ENCODE results near the gene ZNF264. TPM values are rescaled to one million over a fixed set of nuclear protein-coding genes. Genes with fewer than 3 reads are reported as not detected.

The ZNF264 gene
- total and polyA plus RNA-seq, 2 of the 8 experiments (the other 6 are each of a cell fraction or from before 2014, with no cell fraction given) = 3.6 to 20.0 TPM

DNA sequence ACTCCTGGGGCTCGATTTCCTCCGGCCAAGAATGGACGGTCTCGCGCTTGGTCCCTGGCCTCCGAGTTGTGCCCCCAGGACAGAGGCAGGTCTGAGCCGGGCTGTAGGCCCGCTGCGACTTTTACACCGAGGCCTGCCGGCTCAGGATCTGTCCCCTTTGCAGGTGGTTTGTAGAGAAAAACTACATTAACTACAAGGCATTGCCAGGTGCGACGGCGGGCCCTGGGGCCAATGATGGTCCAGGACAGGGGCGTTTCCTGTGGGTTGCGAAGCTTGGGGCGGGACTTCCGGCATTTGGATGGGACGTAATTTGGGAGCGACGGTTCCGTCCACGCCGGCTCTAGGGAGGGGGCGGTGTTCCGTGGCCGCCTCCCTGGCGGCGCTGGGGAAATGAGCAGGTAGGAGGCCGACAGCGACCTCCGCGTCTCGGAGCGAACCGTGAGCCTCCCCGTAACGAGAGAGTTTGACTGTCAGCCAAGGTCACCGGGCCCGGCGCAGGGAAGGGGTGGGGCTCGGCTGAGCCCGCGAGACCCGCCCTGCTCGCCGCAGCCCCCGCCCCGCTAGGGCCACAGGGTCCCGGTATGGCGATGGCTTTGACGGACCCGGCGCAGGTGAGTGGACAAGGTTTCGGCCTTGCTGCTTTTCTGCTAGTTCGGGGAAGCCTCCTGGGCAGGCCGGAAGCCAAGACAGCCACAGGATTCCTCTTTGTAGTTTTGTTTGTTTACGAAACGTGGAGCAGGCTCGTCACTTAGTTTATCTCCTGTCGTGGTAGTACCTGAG is 49.2 kb downstream of the ZNF264 start, which contains the start of gene ZNF805 (continued):
- TF ChIP-seq RNF2 (IDR thresholded peaks at IDR 0.05; ENCODE audit: borderline replicate concordance, low read depth, low read length, missing control alignments, poor library complexity, severe bottlenecking) (no peak), SIN3A (conservative IDR thresholded peaks at IDR 0.05 in 1 of 2, IDR thresholded peaks at IDR 0.05 in 1 of 2; ENCODE audit: low read depth in 1 of 2, low read length in 2 of 2) (peak in 1 of 2 experiments; percentile 93; a peak in 2 of 4 replicates), ASH2L (IDR thresholded peaks at IDR 0.05; ENCODE audit: low read length) (peak; percentile 86), TAF1 (IDR thresholded peaks at IDR 0.05; ENCODE audit: low read depth, low read length) (peak; percentile 92), ATF3 (IDR thresholded peaks at IDR 0.05; ENCODE audit: insufficient read depth, low read depth, low read length) (peak; percentile 83), CHD2 (IDR thresholded peaks at IDR 0.05; ENCODE audit: low read length) (no peak), JUND (IDR thresholded peaks at IDR 0.05; ENCODE audit: low read length) (no peak), POU5F1 (IDR thresholded peaks at IDR 0.05; ENCODE audit: low read depth, low read length) (no peak), CEBPB (IDR thresholded peaks at IDR 0.05; ENCODE audit: low read depth, low read length) (no peak), SP2 (IDR thresholded peaks at IDR 0.05; ENCODE audit: low read length) (peak; percentile 45), POLR2AphosphoS5 (IDR thresholded peaks at IDR 0.05; ENCODE audit: low read depth, low read length) (peak; percentile 69), JUN (IDR thresholded peaks at IDR 0.05; ENCODE audit: low read depth, low read length) (no peak), CREB1 (IDR thresholded peaks at IDR 0.05) (peak; percentile 99), RXRA (IDR thresholded peaks at IDR 0.05; ENCODE audit: insufficient read depth, low read depth, low read length) (no peak), CBX8 (IDR thresholded peaks at IDR 0.05; ENCODE audit: borderline replicate concordance, low read depth, low read length) (no peak), SUZ12 (IDR thresholded peaks at IDR 0.05; ENCODE audit: low read length) (no peak), MAX (IDR thresholded peaks at IDR 0.05) (peak; percentile 77), NANOG (IDR thresholded peaks at IDR 0.05; ENCODE audit: insufficient read depth, low read depth, low read length, poor library complexity, severe bottlenecking) (no peak), TCF12 (IDR thresholded peaks at IDR 0.05; ENCODE audit: low read depth, low read length) (no peak), SIX5 (IDR thresholded peaks at IDR 0.05; ENCODE audit: low read depth, low read length) (peak; percentile 78), CHD1 (IDR thresholded peaks at IDR 0.05; ENCODE audit: low read depth, low read length) (no peak)
- TF ChIP-seq, protein P1, sequence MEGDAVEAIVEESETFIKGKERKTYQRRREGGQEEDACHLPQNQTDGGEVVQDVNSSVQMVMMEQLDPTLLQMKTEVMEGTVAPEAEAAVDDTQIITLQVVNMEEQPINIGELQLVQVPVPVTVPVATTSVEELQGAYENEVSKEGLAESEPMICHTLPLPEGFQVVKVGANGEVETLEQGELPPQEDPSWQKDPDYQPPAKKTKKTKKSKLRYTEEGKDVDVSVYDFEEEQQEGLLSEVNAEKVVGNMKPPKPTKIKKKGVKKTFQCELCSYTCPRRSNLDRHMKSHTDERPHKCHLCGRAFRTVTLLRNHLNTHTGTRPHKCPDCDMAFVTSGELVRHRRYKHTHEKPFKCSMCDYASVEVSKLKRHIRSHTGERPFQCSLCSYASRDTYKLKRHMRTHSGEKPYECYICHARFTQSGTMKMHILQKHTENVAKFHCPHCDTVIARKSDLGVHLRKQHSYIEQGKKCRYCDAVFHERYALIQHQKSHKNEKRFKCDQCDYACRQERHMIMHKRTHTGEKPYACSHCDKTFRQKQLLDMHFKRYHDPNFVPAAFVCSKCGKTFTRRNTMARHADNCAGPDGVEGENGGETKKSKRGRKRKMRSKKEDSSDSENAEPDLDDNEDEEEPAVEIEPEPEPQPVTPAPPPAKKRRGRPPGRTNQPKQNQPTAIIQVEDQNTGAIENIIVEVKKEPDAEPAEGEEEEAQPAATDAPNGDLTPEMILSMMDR (IDR thresholded peaks at IDR 0.05; ENCODE audit: control extremely low read depth in 1 of 3, insufficient read depth in 1 of 3, low read depth in 1 of 3, low read length in 3 of 3) = peak in 1 of 3 experiments; percentile 15; a peak in 1 of 4 replicates

Measured in H1 (cell line).